Activated T-cell treated with anti-CD3 and anti-CD28 coated beads, Interleukin-2, amount 50 U/mL, for 72 hours (primary cell): ENCODE data around the gene ERC2. TPM values are rescaled to one million over a fixed set of nuclear protein-coding genes. Genes with fewer than 3 reads are reported as not detected.

Experiments
- ATAC-seq, 2 donors: fragments of 150-1000 bp; cut with Tn5 transposase; replicated peaks in 1 of 2; 2 replicates each; pipeline ENCODE4 v1.10.0; 2021; ENCODE audit warnings: moderate library complexity in 2 of 2, mild to moderate bottlenecking in 1 of 2
- DNase-seq, 2 donors: peaks; one replicate each; pipeline ENCODE4 v3.0.0; 2021 to 2022; ENCODE audit warnings: mixed read lengths in 1 of 2
- H3K27ac Mint-ChIP-seq: one replicate; pipeline ENCODE4 v1.8.0; 2022; ENCODE audit warnings: mild to moderate bottlenecking, moderate library complexity, mixed read lengths
- H3K27me3 Mint-ChIP-seq: one replicate; pipeline ENCODE4 v1.8.0; 2022; ENCODE audit warnings: low read depth, mixed read lengths
- H3K36me3 Mint-ChIP-seq, 2 donors: one replicate each; pipeline ENCODE4 v1.8.0; 2022; ENCODE audit warnings: mixed read lengths in 2 of 2, mild to moderate bottlenecking in 1 of 2; ENCODE audit not compliant: insufficient read depth in 2 of 2
- H3K4me1 Mint-ChIP-seq: one replicate; pipeline ENCODE4 v1.8.0; 2022; ENCODE audit warnings: low read depth, mixed read lengths
- H3K4me3 Mint-ChIP-seq, 2 donors: one replicate each; pipeline ENCODE4 v1.8.0; 2022; ENCODE audit warnings: mild to moderate bottlenecking in 2 of 2, mixed read lengths in 2 of 2, moderate library complexity in 2 of 2
- H3K9me3 Mint-ChIP-seq, 2 donors: one replicate each; pipeline ENCODE4 v1.8.0; 2022; ENCODE audit warnings: mixed read lengths in 2 of 2
- total RNA-seq, 2 donors: library from RNA; stranded (reverse); gene quantifications; one replicate each; pipeline ENCODE4 v1.2.3, GENCODE V29; 2022

The ERC2 gene
- total RNA-seq, 2 donors from 2014 or later: 0.19 to 0.35 TPM

- Mint-ChIP-seq H3K27me3 (peaks cover 11% of the 10 kb centered on the region), H3K36me3 (no peaks in the 10 kb centered on the region), H3K27ac (no peak overlapping the region), H3K4me1 (no peaks in the 10 kb centered on the region), H3K9me3 (peaks cover 0 to 2% of the 10 kb centered on the region in 2 donors), H3K4me3 (no peak overlapping the region)
- no peak for DNase-seq
- no peak for ATAC-seq
Measured at GRCh38 chr3:56147354-56147753, 320.9 kb downstream of the ERC2 start.

- no peak overlapping the region for H3K27ac Mint-ChIP-seq
- peaks cover 11% of the 10 kb centered on the region for H3K27me3 Mint-ChIP-seq
- no peaks in the 10 kb centered on the region for H3K4me1 Mint-ChIP-seq
- DNase-seq (no peak), ATAC-seq (no peak)
- no peaks in the 10 kb centered on the region for H3K36me3 Mint-ChIP-seq
- no peaks in the 10 kb centered on the region for H3K9me3 Mint-ChIP-seq
- no peak overlapping the region for H3K4me3 Mint-ChIP-seq
Measured at GRCh38 chr3:56145410-56145809, 322.9 kb downstream of the ERC2 start.

- peaks cover 11% of the 10 kb centered on the region for H3K27me3 Mint-ChIP-seq
- ATAC-seq (no peak), DNase-seq (no peak)
- no peaks in the 10 kb centered on the region for H3K36me3 Mint-ChIP-seq
- no peak overlapping the region for H3K27ac Mint-ChIP-seq
- no peak overlapping the region for H3K4me3 Mint-ChIP-seq
- no peaks in the 10 kb centered on the region for H3K4me1 Mint-ChIP-seq
- H3K9me3 Mint-ChIP-seq: no peaks in the 10 kb centered on the region
Measured at GRCh38 chr3:56144805-56145204, 323.5 kb downstream of the ERC2 start.

- DNase-seq: no peak
- no peak overlapping the region for H3K27ac Mint-ChIP-seq
- no peaks in the 10 kb centered on the region for H3K36me3 Mint-ChIP-seq
- H3K4me1 Mint-ChIP-seq: peaks cover 1% of the 10 kb centered on the region
- H3K4me3 Mint-ChIP-seq: no peak overlapping the region
- H3K9me3 Mint-ChIP-seq: no peaks in the 10 kb centered on the region
- no peak for ATAC-seq
- no peaks in the 10 kb centered on the region for H3K27me3 Mint-ChIP-seq
Measured at GRCh38 chr3:56137415-56137814, 330.9 kb downstream of the ERC2 start.

- no peak for ATAC-seq
- no peaks in the 10 kb centered on the region for H3K27me3 Mint-ChIP-seq
Measured at GRCh38 chr3:56136514-56136913, 331.8 kb downstream of the ERC2 start.

GRCh38 chr3:56135941-56136340 is 332.3 kb downstream of the ERC2 start:
- no peak for DNase-seq
- ATAC-seq: no peak
- Mint-ChIP-seq H3K36me3 (no peaks in the 10 kb centered on the region), H3K4me3 (no peak overlapping the region), H3K27me3 (no peaks in the 10 kb centered on the region), H3K9me3 (no peaks in the 10 kb centered on the region), H3K4me1 (peaks cover 7% of the 10 kb centered on the region), H3K27ac (no peak overlapping the region)

More at GRCh38 chr3:56136514-56136913, 331.8 kb downstream of the ERC2 start:
- peaks cover 7% of the 10 kb centered on the region for H3K4me1 Mint-ChIP-seq
- no peaks in the 10 kb centered on the region for H3K9me3 Mint-ChIP-seq
- H3K27ac Mint-ChIP-seq: no peak overlapping the region
- DNase-seq: no peak
- no peak overlapping the region for H3K4me3 Mint-ChIP-seq
- no peaks in the 10 kb centered on the region for H3K36me3 Mint-ChIP-seq

- no peak for DNase-seq
Measured at GRCh38 chr3:56133423-56133822, 334.8 kb downstream of the ERC2 start.

GRCh38 chr3:56132762-56133161 is 335.5 kb downstream of the ERC2 start:
- Mint-ChIP-seq H3K4me1 (peaks cover 7% of the 10 kb centered on the region), H3K36me3 (no peaks in the 10 kb centered on the region), H3K4me3 (no peak overlapping the region), H3K27me3 (peaks cover 18% of the 10 kb centered on the region), H3K9me3 (no peaks in the 10 kb centered on the region), H3K27ac (no peak overlapping the region)
- DNase-seq: no peak
- ATAC-seq: no peak

More at GRCh38 chr3:56133423-56133822, 334.8 kb downstream of the ERC2 start:
- peaks cover 16% of the 10 kb centered on the region for H3K27me3 Mint-ChIP-seq
- no peaks in the 10 kb centered on the region for H3K9me3 Mint-ChIP-seq
- peaks cover 7% of the 10 kb centered on the region for H3K4me1 Mint-ChIP-seq
- H3K27ac Mint-ChIP-seq: no peak overlapping the region
- no peak for ATAC-seq
- no peak overlapping the region for H3K4me3 Mint-ChIP-seq
- no peaks in the 10 kb centered on the region for H3K36me3 Mint-ChIP-seq

- peak; percentile 18 to 23 for DNase-seq
- ATAC-seq: peak; percentile 93 to 94
- H3K27me3 Mint-ChIP-seq: peaks cover 18% of the 10 kb centered on the region
- peaks cover 7% of the 10 kb centered on the region for H3K4me1 Mint-ChIP-seq
- H3K36me3 Mint-ChIP-seq: no peaks in the 10 kb centered on the region
- H3K9me3 Mint-ChIP-seq: no peaks in the 10 kb centered on the region
- H3K27ac Mint-ChIP-seq: no peak overlapping the region
- H3K4me3 Mint-ChIP-seq: no peak overlapping the region
Measured at GRCh38 chr3:56131974-56132590, 336.2 kb downstream of the ERC2 start.

GRCh38 chr3:56130036-56130435 is 338.2 kb downstream of the ERC2 start:
- Mint-ChIP-seq H3K36me3 (no peaks in the 10 kb centered on the region), H3K27me3 (peaks cover 18% of the 10 kb centered on the region), H3K27ac (no peak overlapping the region), H3K4me1 (peaks cover 7% of the 10 kb centered on the region), H3K4me3 (no peak overlapping the region), H3K9me3 (peaks cover 0 to 2% of the 10 kb centered on the region in 2 donors)
- DNase-seq (no peak), ATAC-seq (no peak)

GRCh38 chr3:56126632-56127031 is 341.6 kb downstream of the ERC2 start:
- no peaks in the 10 kb centered on the region for H3K36me3 Mint-ChIP-seq
- H3K27me3 Mint-ChIP-seq: peaks cover 18% of the 10 kb centered on the region
- no peaks in the 10 kb centered on the region for H3K4me1 Mint-ChIP-seq
- H3K9me3 Mint-ChIP-seq: peaks cover 0 to 2% of the 10 kb centered on the region in 2 donors
- no peak for DNase-seq
- H3K27ac Mint-ChIP-seq: peak overlapping the region; percentile 2
- no peak for ATAC-seq
- H3K4me3 Mint-ChIP-seq: no peak overlapping the region

- DNase-seq: no peak
- no peak overlapping the region for H3K27ac Mint-ChIP-seq
- no peak for ATAC-seq
- peaks cover 18% of the 10 kb centered on the region for H3K27me3 Mint-ChIP-seq
- peaks cover 0 to 2% of the 10 kb centered on the region in 2 donors for H3K9me3 Mint-ChIP-seq
- no peaks in the 10 kb centered on the region for H3K4me1 Mint-ChIP-seq
- no peak overlapping the region for H3K4me3 Mint-ChIP-seq
- H3K36me3 Mint-ChIP-seq: no peaks in the 10 kb centered on the region
Measured at GRCh38 chr3:56125358-56126005, 342.8 kb downstream of the ERC2 start.

GRCh38 chr3:56124546-56124945 is 343.7 kb downstream of the ERC2 start:
- Mint-ChIP-seq H3K9me3 (peaks cover 0 to 2% of the 10 kb centered on the region in 2 donors), H3K4me1 (no peaks in the 10 kb centered on the region), H3K4me3 (no peak overlapping the region), H3K27ac (no peak overlapping the region), H3K36me3 (no peaks in the 10 kb centered on the region), H3K27me3 (peaks cover 8% of the 10 kb centered on the region)
- ATAC-seq (no peak), DNase-seq (no peak)

- H3K36me3 Mint-ChIP-seq: no peaks in the 10 kb centered on the region
- DNase-seq (no peak), ATAC-seq (no peak)
- H3K27me3 Mint-ChIP-seq: peaks cover 3% of the 10 kb centered on the region
- peaks cover 0 to 2% of the 10 kb centered on the region in 2 donors for H3K9me3 Mint-ChIP-seq
- no peak overlapping the region for H3K4me3 Mint-ChIP-seq
- H3K4me1 Mint-ChIP-seq: no peaks in the 10 kb centered on the region
- no peak overlapping the region for H3K27ac Mint-ChIP-seq
Measured at GRCh38 chr3:56123487-56123886, 344.8 kb downstream of the ERC2 start.
